PFSK-1 (cell line): Measurements from ENCODE around the gene B3GNT9.

Source experiments
- FOXP2 ChIP-seq: optimal IDR thresholded peaks from 2 replicates; pipeline ENCODE3; 2011; ENCODE audit warnings: borderline replicate concordance, control low read depth, inconsistent platforms; ENCODE audit not compliant: insufficient read depth; ENCODE audit errors: extremely low read length, extremely low read depth
- POLR2AphosphoS5 ChIP-seq: IDR thresholded peaks from 2 replicates; pipeline ENCODE4 v1.6.1; 2012; ENCODE audit warnings: low read depth, mild to moderate bottlenecking, control low read depth, low read length, moderate library complexity
- REST ChIP-seq, 2 experiments: IDR thresholded peaks; 2 replicates each; pipeline versions ENCODE4 v1.6.1 to v1.8.0; 2011 to 2012; ENCODE audit warnings: low read depth in 2 of 2, low read length in 2 of 2, control low read depth in 1 of 2, inconsistent platforms in 1 of 2, mild to moderate bottlenecking in 1 of 2, moderate library complexity in 1 of 2; ENCODE audit not compliant: insufficient read depth in 1 of 2
- SIN3A ChIP-seq: IDR thresholded peaks from 2 replicates; pipeline ENCODE4 v1.6.1; 2012; ENCODE audit warnings: mild to moderate bottlenecking, low read length, moderate library complexity, borderline replicate concordance; ENCODE audit not compliant: insufficient read depth
- TAF1 ChIP-seq: IDR thresholded peaks from 2 replicates; pipeline ENCODE4 v1.6.1; 2012; ENCODE audit warnings: low read length, control low read depth, borderline replicate concordance; ENCODE audit not compliant: insufficient read depth

The B3GNT9 gene

DNA sequence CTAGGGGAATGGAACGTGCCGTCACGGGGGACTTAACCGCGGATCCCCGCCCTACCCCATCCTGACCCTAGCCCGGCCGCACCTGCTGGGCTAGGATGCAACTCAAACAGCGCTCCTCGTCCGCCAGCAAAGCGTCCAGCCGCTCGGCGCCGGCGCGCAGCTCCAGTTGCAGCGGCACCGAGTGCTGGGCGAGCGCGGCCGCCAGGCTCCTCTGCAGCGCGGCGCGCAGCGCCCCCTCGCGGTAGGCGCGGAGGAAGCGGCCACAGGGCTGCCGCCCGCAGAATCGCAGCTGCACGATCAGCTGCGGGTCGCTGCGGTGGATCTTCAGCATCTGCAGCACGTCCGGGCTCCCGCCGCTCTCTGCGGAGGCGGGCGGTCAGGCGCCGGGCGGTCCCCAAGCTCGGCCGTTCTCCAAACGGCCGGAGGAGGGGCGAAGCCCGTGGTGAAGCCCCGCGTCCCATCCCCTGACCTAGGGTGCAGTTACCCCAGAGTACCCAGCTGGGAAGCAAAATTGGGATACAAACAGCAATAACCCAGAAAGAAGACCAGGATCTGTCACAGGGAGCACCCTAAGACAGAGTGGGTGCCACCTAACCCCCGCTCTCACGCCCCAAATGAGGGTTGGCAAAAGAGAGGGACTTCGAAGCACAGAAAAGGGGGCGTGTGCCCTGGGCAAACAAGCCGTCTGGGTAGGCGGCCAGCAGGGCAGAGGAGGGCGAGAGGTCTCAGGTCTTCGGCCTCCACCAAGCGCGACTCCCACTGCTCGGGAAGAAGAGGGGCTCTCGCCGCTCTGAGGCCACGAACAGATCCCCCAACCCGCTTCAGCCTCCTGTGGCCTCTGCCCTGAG, 4.7 kb upstream of the B3GNT9 start:
- TF ChIP-seq FOXP2 (peak; percentile 80), SIN3A (no peak)

DNA sequence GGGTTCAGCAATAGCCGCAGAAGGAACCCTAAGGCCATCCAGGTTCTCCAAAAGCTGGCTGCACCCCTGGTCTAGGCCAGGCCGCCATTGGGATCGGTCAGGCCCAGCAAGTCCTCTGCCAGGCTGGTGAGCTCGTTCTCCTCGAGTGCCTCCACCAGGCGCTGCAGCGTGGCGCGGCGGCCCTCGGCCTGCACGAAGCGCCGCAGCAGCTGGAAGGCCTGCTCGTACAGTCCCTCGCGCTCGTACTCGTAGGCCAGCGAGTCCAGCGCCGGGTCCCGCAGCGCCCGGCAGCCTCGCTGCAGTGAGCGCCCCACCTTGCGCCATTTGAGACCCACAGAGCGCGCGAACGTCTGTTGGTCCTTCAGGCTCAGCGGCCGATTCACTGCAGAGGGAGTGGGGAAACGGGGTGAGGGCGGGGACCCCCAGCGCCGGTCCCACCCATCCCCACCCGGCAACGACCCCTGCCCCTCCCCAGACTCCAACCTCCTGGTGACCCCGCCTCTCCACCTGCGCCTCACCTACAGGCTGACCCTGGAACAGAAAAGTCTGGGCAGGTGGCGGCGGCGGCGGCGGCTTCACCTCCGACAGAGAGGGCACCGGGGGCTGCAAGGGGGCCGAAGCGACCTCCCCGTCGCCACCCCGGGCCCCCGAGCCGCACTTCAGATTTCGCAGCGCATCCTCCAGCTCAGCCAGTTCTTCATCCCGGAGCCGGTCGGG, 3.9 kb upstream of the B3GNT9 start:
- no peak for TF ChIP-seq TAF1
- TF ChIP-seq SIN3A = no peak
- no peak for TF ChIP-seq FOXP2
- no peak for TF ChIP-seq REST (IDR thresholded peaks at IDR 0.05; ENCODE audit: insufficient read depth in 1 of 2, low read depth in 2 of 2, low read length in 2 of 2)
- TF ChIP-seq POLR2AphosphoS5 = no peak

DNA sequence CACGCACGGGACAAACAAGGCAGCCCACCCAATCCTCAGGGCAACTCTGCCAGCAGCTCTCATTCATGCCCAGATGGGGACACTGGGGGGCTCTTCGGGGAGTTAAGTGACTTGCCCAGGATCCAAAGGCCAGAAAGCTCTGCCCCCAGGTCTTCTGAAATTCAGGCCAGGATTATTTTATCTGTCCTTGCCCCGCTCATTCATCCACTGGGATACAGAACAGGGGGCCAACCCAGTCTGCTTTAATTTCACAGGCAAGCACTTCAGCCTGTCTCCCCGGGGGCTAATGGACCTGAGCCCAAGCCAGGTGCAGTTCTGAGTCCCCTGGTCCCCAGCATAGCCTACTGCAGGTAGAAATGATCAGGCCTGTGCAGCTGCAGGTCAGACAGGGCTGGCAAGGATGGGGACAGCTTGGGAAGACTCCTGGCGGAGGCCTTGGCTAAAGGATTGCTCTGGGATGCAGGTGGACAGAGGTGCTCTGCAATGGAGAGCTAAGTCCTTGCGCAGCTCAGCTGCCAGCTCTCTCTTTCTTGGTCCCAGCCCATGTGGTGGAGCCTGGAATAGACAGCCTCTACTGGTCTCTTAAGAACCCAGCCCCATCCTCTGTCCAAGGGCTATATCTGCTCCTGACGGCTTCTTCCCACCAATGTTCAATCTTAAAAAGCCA, 766 bp upstream of the B3GNT9 start:
- TF ChIP-seq FOXP2 (no peak), REST (IDR thresholded peaks at IDR 0.05; ENCODE audit: insufficient read depth in 1 of 2, low read depth in 2 of 2, low read length in 2 of 2) (no peak), SIN3A (no peak), TAF1 (no peak), POLR2AphosphoS5 (no peak)

DNA sequence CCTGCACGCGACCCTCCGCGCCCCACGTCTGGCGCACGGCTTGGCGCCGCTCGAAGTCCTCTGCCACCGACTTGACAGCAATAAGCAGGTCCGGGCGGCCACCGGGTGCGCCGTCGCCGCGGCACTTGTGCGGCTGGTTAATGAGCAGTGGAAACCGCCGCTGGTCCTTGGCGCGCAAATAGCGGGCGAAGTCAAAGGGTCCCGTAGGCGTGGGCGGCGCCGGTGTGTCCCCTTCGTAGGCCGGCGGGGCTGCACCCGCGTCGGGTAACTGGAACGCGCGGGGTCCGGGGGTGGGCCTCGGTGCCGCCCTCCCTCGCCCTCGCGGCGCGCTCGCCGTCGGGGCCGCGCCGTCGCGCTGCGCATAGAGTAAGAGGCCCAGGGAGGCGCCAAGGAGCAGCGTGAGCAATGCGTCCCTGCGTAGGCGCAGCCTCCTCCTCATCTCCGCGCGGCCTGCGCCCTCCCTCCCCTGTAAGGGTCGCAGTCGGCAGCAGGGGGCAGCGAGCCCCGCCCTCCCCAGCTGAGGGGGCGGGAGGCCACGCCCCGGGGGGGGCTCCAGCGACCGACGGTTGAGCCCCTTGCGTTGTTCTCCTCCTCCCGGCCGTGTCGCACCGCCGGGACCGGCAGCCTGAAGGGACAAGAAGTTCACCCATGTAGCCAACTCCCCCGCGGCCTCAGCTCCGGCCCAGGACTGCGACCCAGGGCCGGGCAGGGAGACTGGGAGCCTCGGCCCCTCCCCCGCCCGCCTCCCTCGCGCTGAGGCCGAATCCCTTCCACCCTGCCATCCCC, 558 bp downstream of the B3GNT9 start:
- TF ChIP-seq POLR2AphosphoS5 = no peak
- no peak for TF ChIP-seq TAF1
- TF ChIP-seq FOXP2 = no peak
- TF ChIP-seq SIN3A = no peak
- no peak for TF ChIP-seq REST (IDR thresholded peaks at IDR 0.05; ENCODE audit: insufficient read depth in 1 of 2, low read depth in 2 of 2, low read length in 2 of 2)

- TF ChIP-seq SIN3A (no peak), POLR2AphosphoS5 (no peak), FOXP2 (no peak), REST (IDR thresholded peaks at IDR 0.05; ENCODE audit: insufficient read depth in 1 of 2, low read depth in 2 of 2, low read length in 2 of 2) (no peak), TAF1 (no peak)
These were observed 1.3 kb downstream of the B3GNT9 start for GRCh38 chr16:67149276-67150046.
